T-helper 17 cell (primary cell): ENCODE results near the gene ATL3. TPM values are rescaled to one million over a fixed set of nuclear protein-coding genes. Genes with fewer than 3 reads are reported as not detected.
A peak's percentile ranks its signal among the peaks of the same experiment; 100 is the strongest.
"Not testable (repeated sequence)": the region's sequence is repeated elsewhere in the genome, so short reads cannot be mapped to it uniquely, and the experiment has no call there.

ENCODE experiments used
- ATAC-seq: fragments of 150-1000 bp; cut with Tn5 transposase; 2 replicates; pipeline ENCODE4 v1.10.0; 2021; ENCODE audit warnings: mild to moderate bottlenecking, moderate library complexity
- DNase-seq, 3 donors: peaks; one replicate each; pipeline versions ENCODE4 v3.0.0 to v3.0.0-alpha.2; 2020 to 2021
- H3K9me3 ChIP-seq: one replicate; pipeline ENCODE4 v1.7.0; 2013; ENCODE audit warnings: low read length, mild to moderate bottlenecking; ENCODE audit not compliant: control insufficient read depth, poor library complexity, severe bottlenecking
- H3K27ac Mint-ChIP-seq: one replicate; pipeline ENCODE4 v1.8.0; 2022; ENCODE audit warnings: mild to moderate bottlenecking, moderate library complexity, mixed read lengths
- H3K27me3 Mint-ChIP-seq: one replicate; pipeline ENCODE4 v1.8.0; 2022; ENCODE audit warnings: mixed read lengths
- H3K36me3 Mint-ChIP-seq: one replicate; pipeline ENCODE4 v1.8.0; 2022; ENCODE audit warnings: low read depth, mixed read lengths
- H3K4me1 Mint-ChIP-seq: one replicate; pipeline ENCODE4 v1.8.0; 2022; ENCODE audit warnings: mild to moderate bottlenecking, mixed read lengths
- H3K4me3 Mint-ChIP-seq: one replicate; pipeline ENCODE4 v1.8.0; 2022; ENCODE audit warnings: mild to moderate bottlenecking, moderate library complexity, mixed read lengths
- total RNA-seq, 4 donors: library from RNA in 2 of 4; stranded (reverse) in 2 of 4; gene quantifications; one replicate each; pipeline ENCODE4 v1.2.3 and lab custom pipeline; 2022 to 2026

Gene ATL3
- total RNA-seq, 2 donors from 2014 or later, result 30.7 to 32.8 TPM

DNA sequence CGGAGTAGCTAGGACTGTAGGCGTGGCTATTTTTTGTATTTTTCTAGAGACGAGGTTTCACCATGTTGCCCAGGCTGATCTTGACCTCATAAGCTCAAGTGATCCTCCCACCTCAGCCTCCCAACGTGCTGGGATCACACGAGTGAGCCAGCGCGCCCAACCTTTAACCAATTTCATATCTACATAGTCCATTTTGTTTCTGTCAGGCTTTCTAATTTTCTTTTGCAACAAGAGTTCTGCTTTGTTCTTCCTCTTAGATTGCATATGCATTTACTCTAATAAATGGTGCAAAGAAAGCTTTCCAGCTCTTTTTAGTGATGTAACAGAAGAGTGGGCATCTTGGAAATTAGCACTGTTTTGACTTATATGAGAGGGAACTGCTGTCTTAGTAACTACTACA is 23.4 kb upstream of the ATL3 start:
- Mint-ChIP-seq H3K27ac (no peak overlapping the region), H3K4me3 (no peak overlapping the region), H3K4me1 (peaks cover 22% of the 10 kb centered on the region), H3K27me3 (no peaks in the 10 kb centered on the region), H3K36me3 (peaks cover 6% of the 10 kb centered on the region)
- DNase-seq (no peak), ATAC-seq (no peak)
- no peaks in the 10 kb centered on the region for H3K9me3 ChIP-seq

DNA sequence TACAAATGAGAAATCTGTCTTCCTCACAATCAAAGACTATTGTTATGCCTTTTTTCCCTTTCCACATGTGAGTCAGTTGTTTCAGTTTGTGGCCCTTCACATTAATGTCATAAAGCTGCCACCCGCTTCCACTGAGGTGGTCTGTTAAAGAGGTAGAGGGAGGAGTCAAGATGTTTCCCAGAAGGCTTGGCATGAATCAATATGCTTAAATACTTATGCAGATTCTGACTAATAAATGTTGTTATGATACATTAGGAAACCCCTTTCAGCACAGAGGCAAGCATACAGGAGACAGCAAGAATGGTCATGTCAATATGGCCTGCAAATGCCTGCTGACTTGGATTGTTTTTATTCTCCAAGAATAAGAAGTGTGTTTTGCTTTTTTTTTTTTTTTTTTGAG is 16.7 kb upstream of the ATL3 start:
- ATAC-seq, result no peak
- no peaks in the 10 kb centered on the region for H3K27me3 Mint-ChIP-seq
- H3K4me3 Mint-ChIP-seq, result no peak overlapping the region
- no peaks in the 10 kb centered on the region for H3K36me3 Mint-ChIP-seq
- DNase-seq, result no peak
- no peaks in the 10 kb centered on the region for H3K9me3 ChIP-seq
- peaks cover 25% of the 10 kb centered on the region for H3K4me1 Mint-ChIP-seq
- no peak overlapping the region for H3K27ac Mint-ChIP-seq

DNA sequence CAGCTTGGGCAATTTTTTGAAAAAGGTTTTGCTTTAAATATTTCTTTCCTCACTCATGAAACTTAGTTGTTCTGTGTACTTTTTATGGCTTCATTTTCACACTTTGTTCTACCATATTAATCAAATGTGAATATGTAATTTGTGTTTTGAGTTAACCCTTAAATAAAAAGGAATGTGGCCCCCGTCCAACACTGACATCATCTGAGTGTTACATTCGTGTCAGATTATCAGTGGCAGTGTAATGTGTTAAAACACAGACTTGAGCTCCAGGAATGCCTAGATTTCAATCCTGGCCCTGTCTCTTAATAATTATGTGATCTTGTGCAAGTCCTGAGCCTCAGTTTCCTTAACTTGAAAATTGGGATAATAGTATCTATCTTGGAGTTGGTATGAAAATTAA is 15.8 kb upstream of the ATL3 start:
- ATAC-seq, result no peak
- H3K27me3 Mint-ChIP-seq, result no peaks in the 10 kb centered on the region
- H3K36me3 Mint-ChIP-seq, result peaks cover 2% of the 10 kb centered on the region
- DNase-seq, result no peak
- H3K4me3 Mint-ChIP-seq, result no peak overlapping the region
- no peaks in the 10 kb centered on the region for H3K9me3 ChIP-seq
- H3K4me1 Mint-ChIP-seq, result peaks cover 33% of the 10 kb centered on the region
- H3K27ac Mint-ChIP-seq, result no peak overlapping the region

DNA sequence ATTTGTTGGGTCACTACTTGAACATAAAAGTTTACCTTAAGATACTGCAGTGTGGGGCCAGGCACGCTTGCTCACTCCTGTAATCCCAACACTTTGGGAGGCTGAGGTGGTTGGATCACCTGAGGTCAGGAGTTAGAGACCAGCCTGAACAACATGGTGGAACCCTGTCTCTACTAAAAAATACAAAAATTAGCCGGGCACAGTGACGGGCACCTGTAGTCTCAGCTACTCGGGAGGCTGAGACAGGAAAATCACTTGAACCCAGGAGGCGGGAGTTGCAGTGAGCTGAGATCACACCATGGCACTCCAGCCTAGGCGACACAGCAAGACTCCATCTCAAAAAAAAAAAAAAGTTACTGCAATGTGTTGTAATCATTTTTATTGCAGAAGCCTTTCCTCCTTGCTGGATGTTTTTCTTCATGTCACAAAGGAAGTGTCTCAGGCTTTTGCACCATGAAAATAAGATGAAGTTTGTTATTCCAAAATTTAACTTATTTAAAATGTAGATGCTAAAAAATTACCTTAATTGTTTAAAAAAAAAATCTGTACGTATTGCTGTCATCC is 14.1 kb upstream of the ATL3 start:
- not testable (repeated sequence) for H3K9me3 ChIP-seq, H3K27me3 Mint-ChIP-seq, H3K4me3 Mint-ChIP-seq, DNase-seq, H3K27ac Mint-ChIP-seq, ATAC-seq, H3K36me3 Mint-ChIP-seq
- peaks cover 35% of the 10 kb centered on the region for H3K4me1 Mint-ChIP-seq

DNA sequence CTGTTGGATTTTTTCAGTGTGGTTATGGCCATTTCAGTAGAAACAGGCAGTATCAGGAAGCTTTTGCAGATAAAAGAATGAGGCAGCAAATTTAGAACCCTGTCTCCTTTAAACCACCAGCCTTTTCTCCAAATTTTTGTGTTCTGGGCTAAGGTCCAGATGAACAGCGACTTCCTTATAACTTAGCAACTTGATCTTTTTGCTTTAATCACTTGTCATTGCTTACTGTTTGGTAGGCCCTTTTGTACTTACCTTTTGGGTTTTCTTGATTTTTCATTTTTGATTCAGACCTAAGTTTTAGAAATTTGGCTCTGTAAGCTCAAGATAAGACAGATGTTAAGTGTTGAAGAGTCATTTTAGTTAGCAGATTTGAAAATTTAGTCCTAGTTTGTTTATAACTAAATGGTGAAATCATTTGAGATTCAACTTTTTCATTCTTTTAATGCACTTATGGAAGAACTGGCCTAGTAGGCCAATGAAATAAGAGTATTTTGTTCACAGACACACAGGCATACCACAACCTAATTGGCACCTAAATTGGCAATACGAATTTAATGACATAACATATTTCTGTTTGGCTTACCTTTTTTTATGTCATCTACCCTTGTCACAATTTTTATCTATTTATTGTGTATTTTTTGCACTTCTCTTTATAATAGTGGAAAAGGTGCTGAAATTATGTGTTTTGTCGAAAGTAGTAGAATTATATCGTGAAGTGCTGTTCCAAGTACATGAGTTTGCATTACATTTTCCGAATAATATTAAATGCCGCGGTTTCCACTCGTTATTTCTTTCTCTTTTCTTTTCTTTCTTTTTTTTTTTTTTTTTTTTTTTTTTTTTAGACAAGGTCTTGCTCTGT is 12.2 kb upstream of the ATL3 start:
- DNase-seq, result no peak
- no peaks in the 10 kb centered on the region for H3K9me3 ChIP-seq
- Mint-ChIP-seq H3K27me3 (no peaks in the 10 kb centered on the region), H3K27ac (no peak overlapping the region), H3K4me1 (peaks cover 29% of the 10 kb centered on the region), H3K4me3 (peak overlapping the region; percentile 57), H3K36me3 (peaks cover 4% of the 10 kb centered on the region)
- no peak for ATAC-seq

DNA sequence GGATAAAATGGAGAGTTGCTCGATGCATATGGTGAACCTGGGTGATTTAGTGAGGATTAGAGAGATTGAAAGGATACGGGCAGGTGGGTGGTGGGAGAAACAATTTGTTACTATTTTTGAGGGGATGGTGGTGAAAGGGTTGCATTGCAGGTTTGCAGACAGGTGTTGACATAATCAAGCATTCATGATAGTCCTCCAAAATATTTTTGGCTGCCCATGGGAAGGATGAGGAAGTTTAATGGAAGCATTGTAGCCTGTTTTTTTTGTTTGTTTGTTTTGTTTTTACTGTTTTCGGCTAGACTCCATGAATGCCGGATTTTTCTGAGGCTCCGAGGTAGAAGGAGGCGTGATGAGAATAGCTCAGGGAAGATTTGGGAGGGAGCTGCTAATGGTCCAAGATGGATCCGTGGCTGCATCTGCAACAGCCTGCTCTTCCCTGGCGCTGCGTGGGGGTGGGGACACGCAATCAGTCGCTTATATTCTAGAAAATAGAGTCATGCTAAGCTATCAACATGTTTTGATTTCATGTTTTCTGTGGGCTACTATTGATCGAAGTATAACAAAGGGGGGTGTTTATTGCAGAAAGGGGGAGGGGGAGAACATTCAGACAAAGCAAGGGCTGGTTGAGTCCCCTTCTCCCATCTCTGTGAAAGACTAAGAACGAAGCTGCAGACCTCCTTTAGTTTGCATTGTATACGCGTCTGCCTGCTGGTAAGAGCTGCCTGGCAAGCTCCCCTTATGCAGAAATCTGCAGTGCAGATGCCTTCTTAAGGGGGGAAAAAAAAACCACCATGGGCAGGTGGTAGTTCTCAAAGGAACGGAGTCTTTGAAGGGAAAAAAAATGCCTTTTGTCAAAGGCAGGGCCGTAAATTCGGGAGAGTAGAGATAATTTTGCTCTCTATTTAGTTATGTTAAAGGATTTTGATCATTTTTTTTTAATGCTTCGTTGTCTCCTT is 11.2 kb upstream of the ATL3 start:
- Mint-ChIP-seq H3K27me3 (no peaks in the 10 kb centered on the region), H3K36me3 (peaks cover 4% of the 10 kb centered on the region), H3K4me1 (peaks cover 25% of the 10 kb centered on the region), H3K27ac (peak overlapping the region; percentile 94), H3K4me3 (peak overlapping the region; percentile 100)
- DNase-seq (no peak), ATAC-seq (peak; percentile 22)
- no peaks in the 10 kb centered on the region for H3K9me3 ChIP-seq

DNA sequence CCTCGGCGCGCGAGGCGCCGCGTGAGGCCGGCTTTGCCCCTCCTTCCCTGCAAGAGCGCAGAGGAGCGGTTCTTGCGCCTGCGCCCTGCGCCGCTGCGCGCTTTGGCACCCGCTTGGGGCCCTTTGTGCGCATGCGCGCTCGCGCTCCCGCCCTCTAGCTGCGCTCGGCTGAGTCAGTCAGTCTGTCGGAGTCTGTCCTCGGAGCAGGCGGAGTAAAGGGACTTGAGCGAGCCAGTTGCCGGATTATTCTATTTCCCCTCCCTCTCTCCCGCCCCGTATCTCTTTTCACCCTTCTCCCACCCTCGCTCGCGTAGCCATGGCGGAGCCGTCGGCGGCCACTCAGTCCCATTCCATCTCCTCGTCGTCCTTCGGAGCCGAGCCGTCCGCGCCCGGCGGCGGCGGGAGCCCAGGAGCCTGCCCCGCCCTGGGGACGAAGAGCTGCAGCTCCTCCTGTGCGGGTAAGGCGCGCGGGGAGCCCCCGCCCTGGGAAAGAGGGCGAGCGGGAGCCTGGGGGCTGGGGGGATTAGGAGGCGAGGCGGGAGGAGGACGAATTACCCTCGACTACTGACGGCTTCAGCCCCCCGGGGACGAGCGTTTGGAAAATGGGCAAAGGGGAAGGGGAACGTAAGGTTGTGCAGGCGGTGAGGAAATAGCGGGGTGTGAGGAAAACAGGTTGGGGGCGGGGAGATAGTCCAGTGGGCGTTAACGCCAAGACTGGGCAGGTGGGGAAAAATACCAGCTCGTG is 10.3 kb upstream of the ATL3 start, which contains the start of gene RTN3:
RTN3 (plus strand) TSS at position 180 of the 745 bp plus-strand sequence; CDS start at position 317, 137 bp downstream.
- peaks cover 23% of the 10 kb centered on the region for H3K4me1 Mint-ChIP-seq
- no peaks in the 10 kb centered on the region for H3K27me3 Mint-ChIP-seq
- peak; percentile 91 for ATAC-seq
- peaks cover 4% of the 10 kb centered on the region for H3K36me3 Mint-ChIP-seq
- DNase-seq, result peak; percentile 98 to 100 (median 99)
- peak within 1 kb of the TSS; percentile 94 for H3K27ac Mint-ChIP-seq
- H3K9me3 ChIP-seq, result no peaks in the 10 kb centered on the region
- H3K4me3 Mint-ChIP-seq, result peak within 1 kb of the TSS; percentile 100

DNA sequence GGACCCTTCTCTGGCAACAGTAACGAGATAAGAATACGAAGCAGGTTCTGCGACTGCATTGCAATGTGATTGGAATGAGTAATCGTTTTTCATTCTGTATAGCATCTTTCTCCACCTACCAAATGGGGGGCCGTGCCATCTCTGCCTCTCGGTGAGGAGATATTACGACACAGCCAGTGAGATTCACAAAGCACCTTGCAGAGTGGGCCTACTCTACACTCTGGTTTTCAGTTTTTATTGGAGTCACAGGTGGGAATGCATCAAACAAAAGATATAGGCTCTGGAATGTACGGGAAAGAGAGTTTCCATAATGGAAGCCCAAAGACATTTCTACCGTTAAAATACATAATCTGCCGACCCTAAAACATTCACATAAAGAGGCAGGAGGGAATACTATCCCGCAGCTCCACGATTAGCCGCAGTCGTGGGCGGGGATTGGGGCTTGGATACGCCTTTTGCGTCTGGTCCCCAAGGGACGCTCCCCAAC is 9.7 kb upstream of the ATL3 start:
- DNase-seq (no peak), ATAC-seq (no peak)
- no peaks in the 10 kb centered on the region for H3K9me3 ChIP-seq
- Mint-ChIP-seq H3K4me1 (peaks cover 22% of the 10 kb centered on the region), H3K27ac (peak overlapping the region; percentile 94), H3K27me3 (no peaks in the 10 kb centered on the region), H3K4me3 (peak overlapping the region; percentile 100), H3K36me3 (peaks cover 4% of the 10 kb centered on the region)

DNA sequence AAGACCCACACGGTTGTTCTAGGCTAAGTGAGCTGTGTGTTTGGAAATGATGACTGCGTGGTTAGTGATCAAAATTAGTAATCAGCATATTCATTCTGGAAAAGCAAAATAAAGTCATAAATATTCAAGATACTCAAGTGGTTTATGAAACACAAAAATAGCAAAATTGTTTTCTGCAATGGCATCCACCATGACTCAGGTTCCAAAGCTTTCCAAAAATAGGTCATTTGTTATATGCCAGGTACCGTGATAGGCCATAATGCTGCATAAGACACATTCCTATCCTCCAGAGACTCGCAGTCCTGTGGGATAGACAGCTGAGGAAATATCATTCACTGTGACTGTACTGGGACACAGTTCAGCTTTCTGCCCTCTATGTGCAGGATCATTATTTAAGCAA is 2.4 kb upstream of the ATL3 start:
- Mint-ChIP-seq H3K36me3 (no peaks in the 10 kb centered on the region), H3K27me3 (no peaks in the 10 kb centered on the region), H3K27ac (no peak overlapping the region), H3K4me1 (peaks cover 11% of the 10 kb centered on the region), H3K4me3 (no peak overlapping the region)
- DNase-seq, result no peak
- H3K9me3 ChIP-seq, result no peaks in the 10 kb centered on the region
- no peak for ATAC-seq

DNA sequence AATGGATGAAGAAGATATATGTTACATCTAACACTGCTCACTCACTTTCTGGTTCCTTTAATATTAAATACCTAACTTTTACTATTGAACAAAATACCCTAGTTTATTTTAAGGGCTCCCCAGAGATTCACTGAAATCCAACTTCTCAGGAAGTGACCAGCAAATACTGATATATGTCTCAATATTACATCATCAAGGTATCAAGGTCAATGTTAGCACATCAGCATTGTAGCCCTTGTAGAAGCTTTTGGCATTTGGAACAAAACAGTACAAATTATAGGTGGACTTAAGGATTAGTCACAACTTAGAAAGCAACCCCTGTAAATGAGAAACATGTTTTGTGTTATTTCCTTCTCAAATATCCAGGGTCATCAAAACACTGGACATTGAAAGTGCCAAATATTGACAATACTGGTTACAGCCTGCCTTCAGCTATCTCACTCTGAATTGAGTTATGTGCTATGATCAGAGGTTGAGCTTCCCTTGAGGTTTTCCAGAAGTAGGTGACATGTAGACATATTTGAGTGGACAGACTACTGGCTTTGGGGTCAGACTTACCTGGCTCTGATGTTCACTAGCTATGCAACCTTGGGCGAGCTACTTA is 1.9 kb upstream of the ATL3 start:
- Mint-ChIP-seq H3K27me3 (no peaks in the 10 kb centered on the region), H3K27ac (peak overlapping the region; percentile 54), H3K4me3 (peak overlapping the region; percentile 75), H3K4me1 (peaks cover 13% of the 10 kb centered on the region), H3K36me3 (no peaks in the 10 kb centered on the region)
- no peaks in the 10 kb centered on the region for H3K9me3 ChIP-seq
- ATAC-seq, result no peak
- no peak for DNase-seq

DNA sequence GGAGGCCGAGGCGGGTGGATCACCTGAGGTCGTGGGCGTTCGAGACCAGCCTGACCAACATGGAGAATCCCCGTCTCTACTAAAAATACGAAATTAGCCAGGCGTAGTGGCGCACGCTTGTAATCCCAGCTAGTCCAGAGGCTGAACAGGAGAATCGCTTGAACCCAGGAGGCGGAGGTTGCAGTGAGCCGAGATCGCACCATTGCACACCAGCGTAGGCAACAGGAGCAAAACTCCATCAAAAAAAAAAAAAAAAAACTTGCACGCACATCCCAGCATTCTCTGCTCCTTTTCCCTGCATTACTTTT is 934 bp upstream of the ATL3 start:
- H3K36me3 Mint-ChIP-seq, result no peaks in the 10 kb centered on the region
- no peak overlapping the region for H3K4me3 Mint-ChIP-seq
- H3K27me3 Mint-ChIP-seq, result no peaks in the 10 kb centered on the region
- no peak for DNase-seq
- H3K27ac Mint-ChIP-seq, result peak overlapping the region; percentile 54
- no peaks in the 10 kb centered on the region for H3K9me3 ChIP-seq
- peaks cover 17% of the 10 kb centered on the region for H3K4me1 Mint-ChIP-seq
- ATAC-seq, result no peak
